IMR-90 (cell line): ENCODE measurements around the gene CIROP. TPM values are rescaled to one million over a fixed set of nuclear protein-coding genes. Genes with fewer than 3 reads are reported as not detected.

Source experiments
- ATAC-seq: fragments of 200-7000 bp; cut with Tn5 transposase; 2 replicates; pipeline ENCODE4 v1.9.1; 2020; ENCODE audit warnings: low read depth, mild to moderate bottlenecking, moderate library complexity
- BruUV-seq: library from RNA; stranded (reverse); fragments of 400-500 nt; replicated peaks from 2 replicates; lab custom pipeline; 2021; lab: Mats Ljungman, UMichigan
- CTCF ChIA-PET: fragments of 300-600 bp; formaldehyde crosslinking; extraction: SDS; loops from one replicate; lab custom pipeline; 2021; ENCODE audit warnings: antibody characterized with exemption; lab: Yijun Ruan, JAX
- POLR2A ChIA-PET: fragments of 300-600 bp; sonication (Branson Sonifier 250); formaldehyde crosslinking; loops from one replicate; lab custom pipeline; 2022; ENCODE audit warnings: antibody characterized with exemption; ENCODE audit not compliant: unreplicated experiment; lab: Charles Lee
- DNase-seq: peaks from one replicate; pipeline ENCODE4 v3.0.0; 2013
- H2AFZ ChIP-seq: replicated peaks from 2 replicates; pipeline ENCODE3; 2013; ENCODE audit warnings: low read length, mild to moderate bottlenecking; ENCODE audit not compliant: poor library complexity
- H2AK5ac ChIP-seq: 2 replicates; pipeline ENCODE4 v1.6.1; 2013; ENCODE audit warnings: low read depth, low read length, inconsistent platforms
- H2AK9ac ChIP-seq: replicated peaks from 2 replicates; pipeline ENCODE3; 2013; ENCODE audit warnings: mild to moderate bottlenecking, low read depth, low read length, moderate library complexity; ENCODE audit not compliant: poor library complexity
- H2BK120ac ChIP-seq: 2 replicates; pipeline ENCODE4 v1.6.1; 2013; ENCODE audit warnings: low read depth, low read length, inconsistent platforms
- H2BK15ac ChIP-seq: 3 replicates; pipeline ENCODE4 v1.6.1; 2013; ENCODE audit warnings: low read depth, low read length, inconsistent platforms
- H2BK20ac ChIP-seq: 2 replicates; pipeline ENCODE4 v1.6.1; 2013; ENCODE audit warnings: low read depth, mild to moderate bottlenecking, inconsistent platforms, low read length, moderate library complexity
- H2BK5ac ChIP-seq: 2 replicates; pipeline ENCODE4 v1.6.1; 2013; ENCODE audit warnings: mild to moderate bottlenecking, low read depth, low read length, inconsistent platforms; ENCODE audit not compliant: poor library complexity, severe bottlenecking
- H3K14ac ChIP-seq: replicated peaks from 2 replicates; pipeline ENCODE4 v1.6.1; 2013; ENCODE audit warnings: low read depth, low read length, inconsistent platforms
- H3K18ac ChIP-seq: 2 replicates; pipeline ENCODE4 v1.6.1; 2013; ENCODE audit warnings: low read depth, low read length, control low read depth
- H3K23ac ChIP-seq: 2 replicates; pipeline ENCODE4 v1.6.1; 2013; ENCODE audit warnings: low read depth, low read length, inconsistent platforms
- H3K27ac ChIP-seq: 2 replicates; pipeline ENCODE4 v1.5.1; 2013; ENCODE audit warnings: mild to moderate bottlenecking, control low read depth, low read length; ENCODE audit not compliant: insufficient read depth
- H3K27me3 ChIP-seq: 2 replicates; pipeline ENCODE4 v1.6.1; 2013; ENCODE audit warnings: low read length; ENCODE audit not compliant: control insufficient read depth, insufficient read depth
- H3K36me3 ChIP-seq: 2 replicates; pipeline ENCODE4 v1.6.1; 2013; ENCODE audit warnings: low read length, mixed read lengths; ENCODE audit not compliant: control insufficient read depth, insufficient read depth
- H3K4ac ChIP-seq: 2 replicates; pipeline ENCODE4 v1.6.1; 2013; ENCODE audit warnings: low read depth, low read length, inconsistent platforms
- H3K4me1 ChIP-seq: 2 replicates; pipeline ENCODE4 v1.6.1; 2013; ENCODE audit warnings: low read length, mixed read lengths; ENCODE audit not compliant: control insufficient read depth, insufficient read depth
- H3K4me2 ChIP-seq: 2 replicates; pipeline ENCODE4 v1.6.1; 2013; ENCODE audit warnings: low read depth, mild to moderate bottlenecking, control low read depth, low read length, moderate library complexity
- H3K4me3 ChIP-seq: 2 replicates; pipeline ENCODE4 v1.5.1; 2013; ENCODE audit warnings: low read depth, mild to moderate bottlenecking, control low read depth, low read length, moderate library complexity; ENCODE audit not compliant: insufficient read depth
- H3K56ac ChIP-seq: 2 replicates; pipeline ENCODE4 v1.6.1; 2013; ENCODE audit warnings: low read length, inconsistent platforms; ENCODE audit not compliant: insufficient read depth; ENCODE audit errors: extremely low read depth
- H3K79me1 ChIP-seq, 2 experiments: 2 replicates each; pipeline ENCODE4 v1.6.1; 2013; ENCODE audit warnings: low read length in 2 of 2, inconsistent platforms in 1 of 2, low read depth in 1 of 2
- H3K9ac ChIP-seq: 2 replicates; pipeline ENCODE4 v1.6.1; 2013; ENCODE audit warnings: low read depth, low read length, control low read depth
- H3K9me1 ChIP-seq: 2 replicates; pipeline ENCODE4 v1.6.1; 2013; ENCODE audit warnings: low read length, inconsistent platforms; ENCODE audit not compliant: insufficient read depth
- H3K9me3 ChIP-seq: 2 replicates; pipeline ENCODE4 v1.6.1; 2013; ENCODE audit warnings: low read length; ENCODE audit not compliant: control insufficient read depth, insufficient read depth
- H4K20me1 ChIP-seq: 2 replicates; pipeline ENCODE4 v1.6.1; 2013; ENCODE audit warnings: low read length, inconsistent platforms; ENCODE audit not compliant: insufficient read depth
- H4K5ac ChIP-seq: 2 replicates; pipeline ENCODE4 v1.6.1; 2013; ENCODE audit warnings: mild to moderate bottlenecking, low read depth, low read length, control low read depth
- H4K8ac ChIP-seq, 2 experiments: 2 replicates each; pipeline ENCODE4 v1.6.1; 2013; ENCODE audit warnings: low read depth in 2 of 2, low read length in 2 of 2, control low read depth in 1 of 2, inconsistent platforms in 1 of 2
- H4K91ac ChIP-seq: 2 replicates; pipeline ENCODE4 v1.6.1; 2013; ENCODE audit warnings: low read depth, low read length, inconsistent platforms; ENCODE audit not compliant: insufficient read depth
- RCOR1 ChIP-seq: IDR thresholded peaks from 2 replicates; pipeline ENCODE4 v1.6.1; 2012; ENCODE audit warnings: mild to moderate bottlenecking, low read length, improper control_type of control experiment; ENCODE audit not compliant: insufficient replicate concordance
- WGBS, 2 experiments: methylation state at CpG; one replicate each; pipeline versions ENCODE4 v1.1.5 to v1.1.7; 2013; ENCODE audit warnings: missing lambda C conversion rate in 2 of 2; ENCODE audit not compliant: insufficient read length in 1 of 2; ENCODE audit errors: extremely low coverage in 2 of 2; 5-methylcytosine and 5-hydroxymethylcytosine counted together
- dilution Hi-C: fragments of 300-500 bp; cut with HindIII; formaldehyde crosslinking; loops from one replicate; pipeline ENCODE4 v1.14.3; 2018; ENCODE audit warnings: low sequenced_read_pairs; ENCODE audit not compliant: unreplicated experiment
- in situ Hi-C: fragments of 300-500 bp; cut with MboI; formaldehyde crosslinking; loops from 3 replicates; pipeline ENCODE4 v1.14.3; 2019; ENCODE audit warnings: low sequenced_read_pairs, inconsistent platforms, mixed read lengths
- intact Hi-C: fragments of 100-400 bp; cut with micrococcal nuclease; formaldehyde crosslinking; loops from 2 replicates; pipeline ENCODE4 v1.10.0; 2022
- polyA plus RNA-seq, 3 experiments: library from polyadenylated mRNA; depleted of rRNA; stranded (reverse); fragments of >200 nt; gene quantifications; 2 replicates each; pipeline ENCODE4 v1.2.3, GENCODE V29; 2012; ENCODE audit warnings: low replicate concordance in 1 of 3
- total RNA-seq: library from RNA; depleted of rRNA; stranded (reverse); fragments of >200 nt; gene quantifications from 2 replicates; pipeline ENCODE4 v1.2.3, GENCODE V29; 2012

The CIROP gene
- total and polyA plus RNA-seq, 2 of the 4 experiments (the other 2 are of a cell fraction), result 0.31 to 0.36 TPM

DNA sequence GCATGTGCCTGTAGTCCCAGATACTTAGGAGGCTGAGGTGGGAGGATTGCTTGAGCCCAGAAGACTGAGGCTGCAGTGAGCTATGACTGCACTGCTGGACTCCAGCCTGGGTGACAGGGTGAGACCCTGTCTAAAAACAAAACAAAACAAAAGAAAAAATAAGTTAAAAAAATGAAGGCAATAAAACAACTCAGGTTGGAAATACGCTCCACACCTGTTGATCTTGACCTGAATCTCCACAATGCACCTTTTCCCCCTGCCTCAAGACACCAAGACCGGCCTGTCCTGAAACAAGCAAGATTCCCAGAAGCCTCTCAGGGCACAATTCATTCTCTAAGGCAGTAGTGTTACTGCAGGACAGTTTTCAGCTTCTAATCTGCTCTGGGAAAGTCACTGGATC, 35.1 kb upstream of the CIROP start:
- Histone ChIP-seq H3K9me1 (no peaks in the 10 kb centered on the region), H3K4me2 (no peak overlapping the region), H4K20me1 (no peaks in the 10 kb centered on the region), H3K18ac (no peak overlapping the region), H3K27ac (no peak overlapping the region), H3K4me3 (no peak overlapping the region), H3K23ac (no peak overlapping the region), H3K36me3 (no peaks in the 10 kb centered on the region), H2AK5ac (no peak overlapping the region), H3K4me1 (no peaks in the 10 kb centered on the region), H4K91ac (no peak overlapping the region), H2BK20ac (no peak overlapping the region), H3K56ac (no peak overlapping the region), H3K9ac (no peak overlapping the region), H2BK120ac (no peak overlapping the region), H4K8ac (no peak overlapping the region), H2BK15ac (no peak overlapping the region), H4K5ac (no peak overlapping the region), H3K9me3 (no peaks in the 10 kb centered on the region), H2BK5ac (no peak overlapping the region), H2AK9ac (no peak overlapping the region), H3K14ac (no peak overlapping the region), H3K4ac (no peak overlapping the region), H3K79me1 (no peaks in the 10 kb centered on the region), H3K27me3 (peaks cover 41% of the 10 kb centered on the region), H2AFZ (no peak overlapping the region)
- intact Hi-C loops (no loop called here), in situ Hi-C loops (no loop called here), dilution Hi-C loops (no loop called here)
- TF ChIP-seq RCOR1, result no peak
- DNase-seq (no peak), ATAC-seq (no peak)
- POLR2A ChIA-PET, result no interaction called here
- CTCF ChIA-PET, result no interaction called here
- no TSS peak for BruUV-seq
- WGBS, 2 experiments, result 20% methylated on average over 1 of the region's 2 CpGs; no CpG with 5 or more reads in 1 of the 2 experiments
